Inflammatory macrophage (primary cell): ENCODE data around the gene TGFB2.

ENCODE experiments used
- DNase-seq, 2 donors: peaks; one replicate each; pipeline ENCODE4 v3.0.0-alpha.2; 2020 to 2022

The TGFB2 gene

DNA sequence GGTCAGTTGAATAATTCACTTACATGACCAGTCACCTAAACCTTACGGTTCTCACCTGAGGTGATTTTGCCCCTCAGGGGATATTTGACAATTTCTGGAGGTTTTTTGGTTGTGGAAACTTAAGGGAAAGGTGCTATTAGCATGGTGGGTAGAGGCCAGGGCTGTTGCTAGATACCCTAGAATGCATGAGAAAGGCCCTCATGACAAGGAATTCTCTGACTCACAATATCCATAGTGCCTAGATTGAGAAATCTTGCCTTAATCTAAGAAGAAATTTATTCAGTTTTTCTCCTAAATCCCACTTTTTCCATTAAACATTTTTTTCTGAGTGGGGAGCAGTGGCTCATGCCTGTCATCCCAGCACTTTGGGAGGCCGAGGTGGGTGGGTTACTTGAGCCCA is 119.7 kb downstream of the TGFB2 start:
- no peak for DNase-seq

DNA sequence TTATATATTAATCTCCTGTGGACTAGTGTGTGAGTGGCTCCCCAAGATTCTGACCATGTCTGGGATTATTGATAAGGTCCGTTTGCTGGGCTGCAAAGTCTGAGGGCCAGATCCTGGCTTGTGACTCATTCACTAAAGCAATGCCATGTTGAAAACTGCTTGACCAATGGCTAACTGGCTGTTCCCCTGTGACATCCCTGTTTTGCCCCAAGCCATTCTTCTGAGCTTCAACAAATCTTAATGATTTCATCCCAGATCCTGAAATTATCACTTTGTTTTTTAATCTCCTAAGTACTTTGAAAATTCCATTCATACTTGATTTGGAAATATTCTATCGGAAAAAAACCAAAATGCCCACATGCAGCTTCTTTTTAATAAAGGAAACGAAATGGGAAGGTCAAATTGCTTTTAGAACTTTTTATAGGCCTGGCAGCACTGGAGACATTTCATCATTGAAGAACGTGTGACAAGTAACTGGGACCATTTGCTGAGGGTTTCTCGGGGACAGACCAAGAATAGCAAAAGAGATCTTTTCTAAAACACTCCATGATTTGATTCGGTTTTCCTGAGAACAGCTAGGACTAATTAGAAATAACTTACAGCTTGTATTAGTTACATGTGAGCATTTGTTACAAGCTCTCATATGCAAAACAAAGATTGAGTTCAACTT is 121.3 kb downstream of the TGFB2 start:
- no peak for DNase-seq

DNA sequence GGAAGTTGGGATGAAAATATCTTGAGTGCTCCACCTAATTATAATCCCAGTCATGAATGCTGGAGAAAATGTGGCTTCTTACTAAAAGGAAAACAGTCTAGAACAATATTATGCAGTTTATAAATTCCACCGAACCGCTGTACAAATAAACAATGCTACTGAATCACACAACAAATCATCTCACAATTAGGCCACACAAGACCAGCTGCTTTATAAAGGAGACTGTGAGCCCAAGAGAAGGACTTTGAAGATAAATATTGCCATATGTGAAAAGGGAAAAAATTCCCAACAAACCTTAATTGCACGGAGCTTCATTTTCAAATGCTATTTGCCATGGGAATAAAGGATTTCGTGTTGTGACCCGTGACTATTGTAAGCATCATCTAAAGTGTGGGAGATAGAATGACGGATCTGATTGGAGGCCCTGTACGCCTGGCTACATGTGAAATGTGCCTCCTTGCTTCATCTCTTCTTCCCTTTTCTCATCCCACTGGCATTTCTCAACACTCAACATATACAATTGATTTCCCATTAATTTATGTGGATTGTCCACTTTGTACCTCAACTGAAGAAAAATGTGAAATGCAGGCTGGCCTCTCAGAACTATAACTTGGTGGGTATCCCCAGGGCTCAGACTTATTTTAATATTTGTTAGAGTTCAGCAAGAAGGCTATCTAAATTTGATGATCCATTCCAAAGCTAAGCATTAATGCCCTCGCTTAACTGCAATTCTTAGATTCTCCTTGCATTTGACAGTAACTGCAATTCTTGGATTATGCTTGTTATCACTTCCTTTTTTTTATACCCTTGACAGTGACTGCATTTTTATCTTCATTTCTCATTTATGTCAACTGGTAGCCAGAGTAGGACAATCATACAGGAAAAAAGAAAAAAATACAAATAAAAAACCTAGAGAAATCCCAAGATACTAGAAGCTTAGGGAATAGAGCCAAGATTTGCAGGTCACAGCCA is 122.3 kb downstream of the TGFB2 start:
- peak; percentile 75 to 84 for DNase-seq

DNA sequence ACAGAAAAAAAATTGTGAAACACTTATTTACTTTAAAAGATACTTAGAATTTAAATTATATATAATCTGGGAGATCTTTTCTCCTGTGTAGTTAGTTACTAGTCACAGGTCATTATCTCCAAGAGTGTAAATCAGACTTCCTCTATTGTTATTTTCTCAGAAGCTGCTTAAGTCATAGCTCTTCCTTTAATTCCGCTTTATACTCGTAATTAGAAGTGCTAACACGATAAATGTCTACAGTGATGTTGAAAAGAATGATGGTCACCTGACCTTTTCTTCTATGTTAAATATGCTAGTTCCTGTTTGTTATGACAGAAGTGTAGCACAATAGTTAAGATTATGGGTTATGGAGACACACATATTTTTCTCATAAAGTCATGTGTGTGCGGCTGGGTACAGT is 123.6 kb downstream of the TGFB2 start:
- peak; percentile 66 to 92 for DNase-seq

DNA sequence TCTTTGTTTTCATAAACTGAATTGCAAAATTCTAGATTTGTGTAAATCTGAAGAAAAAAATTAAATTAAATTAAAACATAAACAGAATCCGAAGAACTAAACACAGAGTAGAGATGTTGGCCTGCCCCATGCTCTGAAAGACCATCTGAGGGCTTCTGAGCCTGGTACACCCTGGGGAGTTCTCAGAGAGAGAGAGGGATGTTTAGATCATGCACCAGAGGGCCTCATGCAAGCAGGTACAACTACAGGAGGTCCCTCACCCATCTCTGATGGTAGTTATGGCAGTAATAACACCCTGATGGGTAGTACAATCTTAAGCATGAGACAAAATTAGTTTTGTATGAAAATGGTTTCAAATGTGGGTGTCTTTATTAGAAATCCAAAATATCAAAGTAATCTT is 127.7 kb downstream of the TGFB2 start:
- no peak for DNase-seq

DNA sequence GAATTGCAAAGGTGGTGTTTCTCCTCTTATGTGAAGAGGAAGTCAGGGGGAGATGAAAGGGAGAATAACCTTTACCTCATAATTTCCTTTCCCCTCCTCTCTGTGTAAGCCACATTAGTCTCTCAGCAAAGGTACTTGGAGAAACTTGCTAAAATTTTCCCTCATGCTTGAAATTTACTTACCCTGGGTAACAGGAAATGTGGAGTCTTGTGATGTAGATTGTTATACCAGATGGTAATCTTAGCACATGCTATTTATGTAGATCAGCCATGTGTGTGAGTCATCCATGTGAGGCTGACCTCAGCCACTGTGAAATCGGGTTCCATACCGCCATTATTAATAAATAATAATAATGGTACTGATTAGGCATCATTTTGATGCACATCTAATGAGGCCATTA is 128.4 kb downstream of the TGFB2 start:
- peak; percentile 57 to 67 for DNase-seq

DNA sequence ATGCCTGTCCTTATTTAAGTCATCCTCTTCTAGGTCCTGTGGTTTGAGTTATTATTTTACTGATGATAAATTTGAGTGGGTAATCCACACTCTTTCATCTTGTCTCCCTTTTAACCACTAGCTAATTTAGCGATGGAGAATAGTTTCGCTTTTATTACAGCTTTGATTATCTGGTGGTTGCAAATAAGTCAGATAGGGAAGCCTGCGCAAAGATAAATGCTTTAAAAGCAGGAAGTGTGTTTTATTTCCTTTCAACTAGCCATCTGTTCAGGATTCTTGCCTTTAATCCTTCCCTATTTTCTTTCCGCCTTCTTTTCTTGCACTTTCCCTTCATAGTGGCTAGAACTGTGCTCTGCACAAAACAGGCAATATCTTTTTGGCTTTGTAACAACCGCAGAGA is 129.0 kb downstream of the TGFB2 start:
- DNase-seq, result peak; percentile 13 to 25

DNA sequence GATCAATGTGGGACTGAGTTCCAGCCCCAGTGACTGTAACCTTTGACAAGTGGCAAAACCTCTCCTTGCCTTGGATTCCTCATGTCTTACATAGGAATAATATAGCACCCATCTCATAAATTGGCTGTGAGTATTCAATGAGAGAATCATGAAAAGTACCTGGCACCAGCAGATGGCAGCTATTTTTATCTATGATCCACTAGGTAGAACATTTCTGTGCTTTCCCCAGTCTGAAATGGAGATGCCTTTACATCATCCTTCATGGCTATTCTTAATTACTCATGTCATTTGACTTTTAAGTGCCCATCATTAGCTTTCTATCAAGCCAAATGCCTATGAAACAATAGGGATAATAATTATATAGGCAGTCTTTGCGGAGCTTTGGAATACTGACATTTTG is 130.1 kb downstream of the TGFB2 start:
- no peak for DNase-seq

DNA sequence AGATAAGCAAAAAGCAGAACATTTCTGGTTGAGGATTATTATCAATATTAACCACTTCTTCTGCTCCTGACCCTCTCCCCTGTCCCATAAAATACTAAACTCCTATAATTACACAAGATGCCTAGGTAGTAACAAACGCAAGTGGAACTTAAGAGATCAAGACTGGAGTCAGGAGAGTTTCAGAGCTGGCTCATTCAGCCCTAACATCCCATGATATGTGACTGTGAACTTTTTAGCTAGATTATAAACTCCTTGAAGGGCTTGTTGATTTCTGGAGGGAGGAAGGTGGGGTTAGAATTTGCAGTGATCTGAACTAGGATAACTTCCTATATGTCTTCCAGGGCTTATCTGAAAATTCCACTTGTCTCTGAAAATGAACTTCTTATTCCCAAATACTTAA is 130.6 kb downstream of the TGFB2 start:
- DNase-seq, result no peak

DNA sequence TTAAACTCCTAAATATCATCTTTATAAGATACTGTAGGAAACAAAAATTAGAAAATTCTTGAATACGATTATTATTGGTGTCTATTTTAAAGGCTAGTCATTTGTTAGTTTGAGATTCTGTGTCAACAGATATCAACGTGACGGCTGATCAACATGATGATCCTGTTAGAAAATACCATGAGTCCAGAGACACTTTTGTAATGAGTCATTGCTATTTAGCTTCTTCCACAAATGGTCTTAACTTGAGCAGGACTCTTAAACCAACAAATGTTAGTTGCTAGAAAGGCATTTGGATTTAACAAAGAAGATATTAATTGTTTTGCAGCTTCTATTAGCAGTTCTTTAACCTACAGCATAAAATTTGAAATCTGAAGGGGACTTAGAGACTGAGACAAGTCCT is 131.2 kb downstream of the TGFB2 start:
- DNase-seq, result no peak

DNA sequence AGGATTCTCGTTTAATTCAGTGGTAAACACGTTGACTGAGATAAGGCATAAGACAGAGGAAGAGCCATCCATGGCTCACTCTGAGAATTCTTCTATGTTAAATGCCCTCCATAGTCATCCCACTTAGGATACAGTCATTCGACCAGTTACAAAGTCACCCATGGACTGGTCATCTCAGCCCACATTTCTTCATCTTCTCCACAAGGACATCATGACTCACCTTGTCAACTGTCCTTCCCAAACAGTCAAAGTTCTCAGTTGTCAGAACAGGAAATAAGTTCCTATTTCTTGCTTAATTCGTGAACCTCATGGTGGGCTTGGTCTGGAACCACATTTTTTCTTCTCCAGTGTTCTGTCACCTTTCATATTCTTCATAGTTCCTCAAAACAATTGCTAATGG is 133.2 kb downstream of the TGFB2 start:
- peak; percentile 53 to 69 for DNase-seq

DNA sequence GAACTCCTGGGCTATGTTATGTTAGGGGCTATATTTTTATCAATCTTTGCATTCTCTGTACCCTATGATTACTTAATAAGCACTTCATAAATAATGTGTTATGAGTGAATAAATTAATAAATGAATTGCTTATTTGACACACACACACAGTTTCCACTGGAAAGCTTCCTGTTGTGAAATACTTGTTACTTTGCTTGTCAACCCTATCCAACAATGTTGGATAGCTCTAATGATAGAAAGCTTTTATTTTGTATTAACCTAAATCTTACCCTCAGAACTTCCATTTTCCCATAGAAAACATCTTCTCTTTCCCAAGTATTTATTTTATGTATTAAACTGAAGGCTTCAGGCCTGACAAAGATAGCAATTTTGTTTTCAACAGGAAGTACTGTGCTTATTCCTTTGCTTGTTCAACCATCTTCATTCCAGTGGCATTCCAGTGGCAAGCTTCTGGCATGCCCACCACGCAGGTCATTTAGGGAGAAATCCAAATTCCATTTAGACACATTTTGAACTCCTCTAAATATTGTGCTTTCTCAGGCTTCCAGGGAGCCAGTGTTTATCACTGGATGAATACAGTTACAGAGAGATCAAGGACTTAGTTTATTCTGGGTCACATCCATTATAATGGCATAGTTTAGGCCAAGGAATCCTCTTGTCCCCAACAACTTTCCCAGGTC is 134.4 kb downstream of the TGFB2 start:
- DNase-seq, result no peak

DNA sequence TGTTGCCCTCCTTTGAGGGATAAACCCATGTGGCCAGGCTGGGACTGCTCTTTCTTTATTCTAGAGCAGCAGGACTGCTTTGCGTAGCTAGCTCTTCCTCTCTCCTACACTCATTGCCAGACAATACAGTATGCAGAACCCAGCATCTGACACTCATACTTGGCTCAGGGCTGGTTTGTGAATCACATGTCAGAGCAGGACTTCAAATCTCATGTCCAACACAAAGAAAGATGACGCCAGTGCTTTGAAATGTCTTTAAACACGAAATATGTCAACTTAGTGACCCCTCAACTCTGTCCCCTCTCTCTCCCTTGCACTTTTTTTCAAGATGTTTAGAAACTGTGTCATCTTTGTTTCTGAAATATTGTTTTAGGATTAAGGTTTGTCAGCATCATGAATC is 135.0 kb downstream of the TGFB2 start:
- no peak for DNase-seq

DNA sequence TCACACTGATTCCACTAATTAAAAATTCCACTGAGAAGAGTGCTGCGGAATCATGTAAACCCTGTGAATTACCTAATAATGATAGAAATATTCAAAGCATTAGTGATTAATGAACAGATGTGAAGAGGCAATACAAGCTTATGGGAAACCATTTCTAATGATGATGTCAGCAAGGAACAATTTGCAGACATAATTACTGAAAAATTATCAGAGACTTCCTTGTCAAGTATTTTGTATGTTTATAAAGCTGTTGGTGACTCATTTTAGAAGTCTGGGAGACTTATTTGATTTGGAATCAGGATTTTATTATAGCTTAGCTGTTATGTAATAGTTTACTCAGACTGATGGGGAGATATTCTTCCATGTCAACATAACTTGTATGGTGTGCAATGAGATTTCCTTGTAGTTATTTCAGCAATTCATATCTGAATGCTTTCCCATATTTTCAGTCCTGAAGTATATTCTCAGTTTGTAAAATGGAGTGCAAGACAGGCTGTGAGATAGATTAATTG is 135.5 kb downstream of the TGFB2 start:
- no peak for DNase-seq

DNA sequence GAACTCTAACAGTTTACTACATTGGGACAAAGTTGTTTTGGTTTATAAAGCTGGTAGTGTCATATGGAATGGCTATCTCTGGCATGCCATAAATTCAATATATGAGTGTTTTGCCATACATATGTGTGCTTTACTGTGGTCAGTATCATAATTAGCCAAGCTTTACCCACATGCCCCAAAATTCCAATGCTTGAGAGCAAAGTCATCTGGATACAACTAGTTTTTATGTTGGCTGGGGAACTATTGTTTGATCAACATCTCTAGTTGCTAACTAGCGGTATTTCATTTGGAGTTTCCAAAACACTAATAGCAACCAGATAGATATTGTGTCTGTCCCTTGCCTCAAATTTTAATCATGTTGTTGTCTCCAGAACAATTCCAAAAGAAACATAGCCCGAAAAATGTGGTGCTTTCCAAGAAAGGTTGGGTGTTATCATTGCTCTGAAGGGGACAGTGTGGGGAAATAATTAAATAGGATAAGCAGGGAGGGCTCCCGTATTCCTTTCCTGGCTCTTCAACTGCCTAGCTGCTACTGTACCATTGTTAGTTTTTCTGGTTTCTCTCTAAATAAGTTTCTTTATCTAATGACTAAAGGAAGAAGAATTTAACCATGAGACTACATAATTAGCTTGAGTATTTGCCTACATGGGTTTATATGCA is 136.1 kb downstream of the TGFB2 start:
- DNase-seq, result no peak

DNA sequence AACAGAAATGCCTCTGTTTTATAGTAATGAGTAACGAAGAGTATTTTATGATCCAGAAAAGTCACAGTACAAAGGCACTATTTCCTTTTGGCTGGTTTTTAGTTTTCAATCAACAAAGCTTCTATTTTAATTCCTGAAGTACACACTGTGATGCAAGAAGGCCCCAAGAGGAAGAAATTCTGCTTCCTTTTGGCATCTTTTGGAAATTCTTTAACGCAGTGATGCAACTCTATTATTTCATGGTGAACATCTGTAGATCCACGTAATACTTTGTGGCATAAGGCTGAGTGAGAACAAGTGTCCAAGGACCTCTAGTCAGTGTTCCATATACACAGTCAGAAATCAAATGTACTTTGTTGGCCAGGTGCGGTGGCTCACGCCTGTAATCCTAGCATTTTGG is 137.5 kb downstream of the TGFB2 start:
- peak; percentile 61 to 71 for DNase-seq

DNA sequence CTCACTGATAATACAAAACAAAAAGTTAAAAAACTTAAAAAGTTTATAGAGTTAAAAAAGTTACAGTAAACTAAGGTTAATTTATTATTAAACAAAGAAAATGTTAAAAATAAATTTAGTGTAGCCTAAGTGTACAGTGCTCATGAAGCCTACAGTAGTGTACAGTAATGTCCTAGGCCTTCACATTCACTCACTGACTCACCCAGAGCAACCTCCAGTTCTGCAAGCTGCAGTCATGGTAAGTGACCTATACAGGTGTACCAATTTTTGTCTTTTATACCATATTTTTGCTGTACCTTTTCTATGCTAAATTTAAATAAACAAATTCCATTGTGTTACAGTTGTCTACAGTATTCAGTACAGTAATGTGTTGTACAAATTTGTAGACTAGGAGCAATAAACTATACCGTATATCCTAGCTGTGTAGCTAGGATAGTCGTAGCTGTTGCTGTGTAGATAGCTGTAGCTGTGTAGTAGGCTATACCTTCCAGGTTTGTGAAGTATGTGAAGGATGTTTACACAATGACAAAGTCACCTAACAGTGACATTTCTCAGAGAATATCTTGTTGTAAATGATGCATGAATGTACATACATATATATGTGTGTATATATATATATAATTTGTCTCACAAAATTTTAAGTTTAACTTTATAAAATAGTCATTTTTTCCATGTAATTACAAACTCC is 140.2 kb downstream of the TGFB2 start:
- DNase-seq, result no peak

DNA sequence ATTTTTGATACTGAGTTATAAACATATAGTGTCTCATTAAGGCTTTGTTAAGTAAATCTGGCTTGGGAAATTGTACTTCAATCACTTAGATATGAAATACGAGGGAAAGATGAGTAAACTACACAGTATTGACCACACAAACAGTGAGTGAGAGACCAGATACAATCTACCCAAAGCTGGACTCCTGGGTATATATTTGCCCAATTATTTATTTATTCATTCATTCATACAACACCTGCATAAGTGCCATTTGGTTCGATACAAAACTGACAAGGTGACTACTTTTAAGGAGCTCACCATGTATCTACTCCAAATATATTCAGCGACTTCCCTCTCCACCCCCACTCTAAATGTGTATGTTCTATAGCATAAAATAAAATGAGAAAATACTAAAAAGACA is 143.4 kb downstream of the TGFB2 start:
- DNase-seq, result no peak

DNA sequence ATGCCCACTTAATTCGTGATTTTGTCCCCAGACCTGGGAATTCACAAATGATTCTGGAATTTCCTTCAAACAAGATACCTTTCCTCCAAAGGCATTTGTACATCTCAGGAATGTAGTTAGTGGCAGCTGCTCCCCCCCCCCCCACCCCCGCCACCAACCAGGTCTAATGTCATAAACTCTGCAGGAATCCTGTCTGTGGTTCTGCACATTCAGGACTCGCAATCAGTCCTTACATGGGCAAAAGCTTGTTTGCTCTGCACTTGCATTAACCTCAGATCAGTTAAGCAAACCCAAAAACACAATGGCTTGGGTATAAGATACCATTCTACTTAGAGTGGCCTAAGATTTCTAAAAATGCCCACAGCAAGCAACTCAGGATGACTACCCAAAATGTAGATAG is 143.8 kb downstream of the TGFB2 start:
- DNase-seq, result no peak

DNA sequence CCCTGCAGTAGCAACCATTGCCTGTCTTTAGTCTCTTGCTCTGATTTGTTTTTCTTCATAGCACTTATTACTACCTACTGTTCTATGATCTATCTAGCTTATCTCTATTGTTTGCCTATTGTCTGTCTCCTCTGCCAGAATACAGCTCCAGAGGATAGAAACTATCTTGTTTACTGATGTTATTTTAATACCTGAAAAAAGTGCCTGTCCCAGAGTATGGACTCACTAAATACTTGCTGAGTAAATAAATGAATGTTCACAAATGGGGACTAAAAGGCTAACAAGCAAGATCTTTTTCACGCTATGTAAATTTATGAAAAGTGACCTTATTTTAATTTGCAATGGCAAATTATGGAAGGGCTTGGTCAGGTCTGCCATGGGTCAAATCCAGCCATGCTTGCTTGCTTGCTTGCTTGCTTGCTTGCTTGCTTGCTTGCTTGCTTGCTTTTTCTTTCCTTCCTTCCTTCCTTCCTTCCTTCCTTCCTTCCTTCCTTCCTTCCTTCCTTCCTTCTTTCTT is 145.3 kb downstream of the TGFB2 start:
- no peak for DNase-seq

DNA sequence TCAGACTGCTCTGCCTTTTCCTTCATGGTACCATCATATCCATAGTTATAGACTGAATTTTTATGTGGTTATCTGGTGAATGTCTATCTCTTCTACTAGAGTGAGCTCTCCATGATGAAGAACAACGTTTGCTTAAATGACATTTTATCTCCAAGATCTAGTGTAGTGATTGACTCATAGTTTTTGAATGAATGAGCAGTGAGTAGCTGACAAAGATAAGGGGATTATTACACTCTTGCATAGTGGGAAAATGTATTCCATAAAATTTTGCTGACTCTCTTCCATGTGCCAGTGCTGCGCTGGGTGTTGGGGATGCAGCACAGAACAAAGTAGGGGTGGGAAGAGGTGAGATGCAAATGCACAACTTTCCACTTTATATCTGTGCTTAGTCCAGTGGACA is 147.7 kb downstream of the TGFB2 start:
- DNase-seq, result no peak

DNA sequence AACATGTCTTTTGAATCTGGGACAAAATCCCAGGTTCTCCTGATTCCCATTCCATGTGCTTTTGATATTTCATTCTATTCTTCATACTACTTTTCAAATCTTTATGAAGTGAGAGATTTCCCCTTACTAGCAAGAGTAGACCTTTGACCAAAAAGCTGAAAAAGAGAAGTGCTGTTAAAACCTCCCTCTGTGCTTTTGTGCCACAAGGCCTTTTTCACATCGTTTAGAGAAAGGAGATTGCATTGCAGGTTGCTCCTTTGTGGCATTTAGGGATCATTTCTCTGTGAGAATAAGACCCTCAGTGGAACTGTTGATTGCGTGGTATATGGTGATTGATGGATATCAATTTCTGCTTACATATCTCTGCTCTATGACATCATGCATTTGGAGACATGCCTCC is 148.8 kb downstream of the TGFB2 start:
- no peak for DNase-seq
